GM12873 (cell line): ENCODE data around the gene ERCC6.

Source experiments
- TF ChIP-seq, protein P1 (sequence below): IDR thresholded peaks from 2 replicates; pipeline ENCODE4 v1.5.1; 2012; ENCODE audit warnings: low read depth, mild to moderate bottlenecking, moderate library complexity, low read length, control low read depth; ENCODE audit not compliant: insufficient read depth; ENCODE audit errors: missing control alignments

Gene ERCC6

GRCh38 chr10:49521062-49521461, 17.9 kb downstream of the ERCC6 start:
- TF ChIP-seq, protein P1, sequence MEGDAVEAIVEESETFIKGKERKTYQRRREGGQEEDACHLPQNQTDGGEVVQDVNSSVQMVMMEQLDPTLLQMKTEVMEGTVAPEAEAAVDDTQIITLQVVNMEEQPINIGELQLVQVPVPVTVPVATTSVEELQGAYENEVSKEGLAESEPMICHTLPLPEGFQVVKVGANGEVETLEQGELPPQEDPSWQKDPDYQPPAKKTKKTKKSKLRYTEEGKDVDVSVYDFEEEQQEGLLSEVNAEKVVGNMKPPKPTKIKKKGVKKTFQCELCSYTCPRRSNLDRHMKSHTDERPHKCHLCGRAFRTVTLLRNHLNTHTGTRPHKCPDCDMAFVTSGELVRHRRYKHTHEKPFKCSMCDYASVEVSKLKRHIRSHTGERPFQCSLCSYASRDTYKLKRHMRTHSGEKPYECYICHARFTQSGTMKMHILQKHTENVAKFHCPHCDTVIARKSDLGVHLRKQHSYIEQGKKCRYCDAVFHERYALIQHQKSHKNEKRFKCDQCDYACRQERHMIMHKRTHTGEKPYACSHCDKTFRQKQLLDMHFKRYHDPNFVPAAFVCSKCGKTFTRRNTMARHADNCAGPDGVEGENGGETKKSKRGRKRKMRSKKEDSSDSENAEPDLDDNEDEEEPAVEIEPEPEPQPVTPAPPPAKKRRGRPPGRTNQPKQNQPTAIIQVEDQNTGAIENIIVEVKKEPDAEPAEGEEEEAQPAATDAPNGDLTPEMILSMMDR: no peak

GRCh38 chr10:49520122-49520775, 18.7 kb downstream of the ERCC6 start:
- TF ChIP-seq, protein P1: no peak

- TF ChIP-seq, protein P1: no peak
Observed at GRCh38 chr10:49519717-49520116, 19.2 kb downstream of the ERCC6 start.

DNA sequence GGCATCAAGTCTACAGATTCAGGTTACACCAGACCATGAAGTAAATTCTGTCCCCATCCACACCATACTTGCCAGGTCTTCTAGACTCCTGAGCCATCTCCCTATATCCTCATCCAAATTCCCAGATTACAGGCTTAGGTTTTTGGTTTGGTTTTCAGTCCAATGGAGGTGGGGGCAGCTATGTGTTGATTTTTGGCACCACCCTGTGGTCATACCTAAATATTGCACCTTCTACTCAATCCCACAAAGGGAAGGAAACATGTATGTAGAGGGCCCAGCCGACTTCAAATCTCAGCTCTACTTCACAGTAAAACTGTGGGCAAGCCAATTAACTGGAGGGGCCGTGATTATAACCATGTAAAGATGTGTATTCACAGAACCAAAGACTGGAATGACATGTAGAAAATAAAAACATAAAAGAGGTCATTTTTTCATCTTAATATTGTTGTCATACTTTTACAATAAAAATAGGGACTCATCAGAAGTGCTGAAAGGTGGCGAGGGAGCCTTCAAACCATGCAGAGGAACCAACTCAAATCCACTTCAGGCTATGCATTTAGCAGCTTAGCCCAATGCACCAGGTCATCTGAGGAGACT, 19.8 kb downstream of the ERCC6 start:
- TF ChIP-seq, protein P1: peak; percentile 70

DNA sequence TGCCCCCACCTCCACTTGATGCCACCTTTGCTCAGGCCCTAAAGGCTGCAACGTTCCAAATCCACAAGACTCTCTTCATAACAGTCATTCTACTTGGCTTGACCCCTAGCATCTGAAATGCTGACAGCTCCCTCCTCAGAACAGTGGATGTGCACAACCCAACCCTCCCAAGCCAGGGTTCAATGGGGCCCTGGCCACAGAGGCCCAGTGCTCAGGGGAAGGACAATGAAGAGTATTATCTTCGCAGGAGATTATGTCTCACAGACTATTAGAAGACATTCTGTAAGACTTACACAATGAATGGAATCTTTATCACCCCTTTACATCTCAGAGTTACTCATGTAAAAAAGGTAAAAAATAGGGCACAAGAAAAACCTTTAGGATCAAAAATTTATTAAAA, 20.4 kb downstream of the ERCC6 start:
- TF ChIP-seq, protein P1: no peak

- TF ChIP-seq, protein P1: no peak
Observed at GRCh38 chr10:49516216-49516970, 22.5 kb downstream of the ERCC6 start.

DNA sequence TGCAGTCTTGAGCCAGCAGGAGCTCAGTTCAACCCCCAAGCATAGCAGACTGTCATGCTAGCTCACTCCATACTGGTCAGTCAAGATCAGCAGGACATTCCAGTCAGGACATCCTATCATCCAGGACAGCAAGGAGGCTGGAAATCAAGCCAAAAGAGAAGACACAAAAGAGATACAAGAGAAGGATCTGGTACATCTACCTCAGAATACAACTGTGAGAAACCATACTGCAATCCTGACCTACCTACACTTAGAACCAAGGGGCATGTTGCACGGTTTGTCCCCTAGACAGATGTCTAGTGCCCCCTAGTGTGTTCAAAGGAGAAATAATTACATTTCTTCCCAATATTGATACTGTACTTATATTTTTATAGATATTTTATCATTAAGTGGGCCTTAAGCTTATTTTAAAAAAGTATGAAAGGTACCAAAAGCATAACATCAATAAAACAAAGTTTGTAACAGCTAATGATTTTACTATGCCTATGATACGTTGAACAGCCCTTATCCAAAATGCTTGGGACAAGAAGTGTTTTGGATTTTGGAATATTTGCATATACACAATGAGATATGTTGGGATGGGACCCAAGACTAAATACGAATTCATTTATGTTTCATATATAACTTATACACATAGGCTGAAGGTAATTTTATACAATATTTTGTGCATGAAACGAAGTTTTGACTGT, 26.7 kb downstream of the ERCC6 start:
- TF ChIP-seq, protein P1: peak; percentile 62
